NCI-H510A treated with DMSO at 0.1 percent for 48 hours (cell line): Measurements from ENCODE around the gene NPRL2.
A peak's percentile ranks its signal among the peaks of the same experiment; 100 is the strongest.

Experiments used
- DNase-seq: peaks from one replicate; lab custom pipeline; 2025; lab: John Stamatoyannopoulos, UW

The NPRL2 gene

GRCh38 chr3:50350213-50350526 lies 405 bp downstream of the NPRL2 start:
- DNase-seq, result no peak

DNA sequence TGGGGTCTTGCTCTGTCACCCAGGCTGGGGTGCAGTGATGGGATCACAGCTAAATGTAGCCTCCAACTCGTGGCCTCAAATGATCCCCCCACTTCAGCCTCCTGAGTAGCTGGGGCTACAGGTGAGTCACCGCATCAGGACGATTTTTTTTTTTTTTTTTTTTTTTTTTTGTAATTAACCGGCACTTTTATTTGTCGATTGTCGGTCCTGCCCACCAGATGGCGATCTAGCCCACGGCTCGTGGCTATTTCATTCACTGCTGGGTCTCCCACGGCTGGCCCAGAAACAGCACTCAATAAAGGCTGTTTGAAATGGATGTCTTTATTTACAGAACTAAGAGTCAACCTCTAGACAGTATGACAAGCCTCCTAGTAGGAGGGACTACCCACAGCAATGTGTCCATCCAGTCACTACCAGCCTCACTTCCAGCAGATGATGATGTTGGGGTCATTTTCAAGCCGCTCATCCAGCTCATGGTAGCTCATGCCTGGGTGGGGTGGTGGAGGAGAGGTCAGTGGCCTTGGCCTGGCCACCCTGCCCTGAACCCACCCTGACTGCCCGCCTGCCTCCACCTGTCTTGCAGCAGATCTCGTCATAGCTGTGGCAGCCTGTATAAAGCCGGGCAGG lies 3.3 kb downstream of the NPRL2 start:
- DNase-seq, result peak; percentile 58

- peak; percentile 20 for DNase-seq
Measured at GRCh38 chr3:50345586-50346234, 4.9 kb downstream of the NPRL2 start, which contains the start of gene ZMYND10. ZMYND10 (minus strand) TSS chr3:50345732; CDS start chr3:50345579, 153 bp downstream.

DNA sequence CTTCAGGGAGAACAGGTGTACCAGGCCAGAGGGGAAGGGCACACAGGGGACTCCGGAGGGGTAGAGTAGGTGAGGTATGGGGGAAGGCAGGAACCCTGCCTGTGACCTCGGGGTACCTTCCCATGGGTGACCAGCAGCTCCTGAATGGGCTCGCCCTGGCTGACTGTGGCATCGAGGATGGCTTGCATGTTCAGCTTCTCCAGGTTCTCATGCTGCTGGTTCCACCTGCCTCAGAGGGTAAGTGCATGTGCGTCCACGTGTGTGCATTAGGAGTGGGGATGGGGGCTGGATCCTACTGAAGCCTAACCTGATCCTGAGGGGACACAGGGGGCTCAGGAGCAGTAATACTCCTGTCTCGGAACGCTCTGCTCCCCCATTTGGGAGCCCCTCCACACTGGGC lies 5.6 kb downstream of the NPRL2 start:
- no peak for DNase-seq

DNA sequence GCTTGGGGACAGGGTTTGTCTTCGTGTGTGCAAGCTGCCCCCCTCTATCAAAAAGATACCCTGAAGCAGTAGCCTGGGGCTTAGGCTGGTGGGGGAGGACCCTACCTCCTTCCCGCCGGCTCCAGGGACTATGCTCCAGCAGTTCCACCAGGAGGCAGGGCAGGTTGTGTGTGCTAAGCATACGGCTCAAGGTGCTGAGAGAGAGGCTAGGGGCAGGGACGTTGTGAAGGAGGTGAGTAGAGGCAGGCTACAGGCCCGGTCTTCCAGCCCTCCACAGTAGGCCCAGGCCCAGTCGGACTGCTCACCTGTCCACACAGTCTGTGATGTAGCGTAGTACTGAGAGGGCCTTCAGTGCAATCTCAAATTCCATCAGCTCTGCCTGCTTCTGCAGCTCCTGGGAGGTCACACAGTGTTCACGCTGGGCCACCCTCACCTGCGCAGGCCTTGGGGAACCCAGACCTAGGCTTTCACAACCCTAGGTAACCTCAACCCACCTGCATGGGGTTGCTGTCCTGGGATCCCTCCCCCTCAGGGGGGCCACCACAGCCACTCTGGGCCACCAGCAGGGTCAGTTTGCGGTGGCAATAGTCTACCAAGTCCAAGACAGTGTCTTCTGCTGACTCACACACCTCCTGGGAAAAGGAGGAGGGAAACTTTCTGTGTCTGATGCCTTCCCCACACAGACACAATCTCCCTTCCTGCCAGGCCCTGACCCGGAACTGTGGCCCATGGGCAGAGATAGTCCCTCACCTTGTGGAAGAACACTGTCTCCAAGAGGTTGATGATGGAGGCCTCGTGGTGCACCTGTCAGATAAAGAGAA lies 7.6 kb downstream of the NPRL2 start:
- no peak for DNase-seq

GRCh38 chr3:50341996-50342650 lies 8.5 kb downstream of the NPRL2 start:
- no peak for DNase-seq

GRCh38 chr3:50341537-50341936 lies 9.0 kb downstream of the NPRL2 start:
- no peak for DNase-seq

DNA sequence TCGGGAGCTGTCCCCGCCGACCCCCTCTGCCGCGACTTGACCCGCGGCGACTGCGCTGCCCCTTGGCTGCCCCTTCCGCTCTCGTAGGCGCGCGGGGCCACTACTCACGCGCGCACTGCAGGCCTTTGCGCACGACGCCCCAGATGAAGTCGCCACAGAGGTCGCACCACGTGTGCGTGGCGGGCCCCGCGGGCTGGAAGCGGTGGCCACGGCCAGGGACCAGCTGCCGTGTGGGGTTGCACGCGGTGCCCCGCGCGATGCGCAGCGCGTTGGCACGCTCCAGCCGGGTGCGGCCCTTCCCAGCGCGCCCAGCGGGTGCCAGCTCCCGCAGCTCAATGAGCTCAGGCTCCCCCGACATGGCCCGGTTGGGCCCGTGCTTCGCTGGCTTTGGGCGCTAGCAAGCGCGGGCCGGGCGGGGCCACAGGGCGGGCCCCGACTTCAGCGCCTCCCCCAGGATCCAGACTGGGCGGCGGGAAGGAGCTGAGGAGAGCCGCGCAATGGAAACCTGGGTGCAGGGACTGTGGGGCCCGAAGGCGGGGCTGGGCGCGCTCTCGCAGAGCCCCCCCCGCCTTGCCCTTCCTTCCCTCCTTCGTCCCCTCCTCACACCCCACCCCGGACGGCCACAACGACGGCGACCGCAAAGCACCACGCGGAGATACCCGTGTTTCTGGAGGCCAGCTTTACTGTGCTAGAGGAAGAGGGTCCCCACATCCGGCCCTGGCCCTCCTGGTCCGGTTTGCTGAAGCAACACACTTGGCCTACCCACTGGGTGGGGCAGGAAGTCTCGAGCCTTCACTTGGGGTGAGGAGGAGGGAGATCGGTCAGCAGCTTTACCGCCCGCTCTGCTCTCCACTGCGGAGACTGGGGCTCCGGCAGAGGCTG lies 9.9 kb downstream of the NPRL2 start, which contains the start of gene RASSF1:
Gene RASSF1 (minus strand): TSS at position 389 of the 882 bp plus-strand sequence. CDS start 31 bp downstream, at position 358.
- DNase-seq, result no peak

DNA sequence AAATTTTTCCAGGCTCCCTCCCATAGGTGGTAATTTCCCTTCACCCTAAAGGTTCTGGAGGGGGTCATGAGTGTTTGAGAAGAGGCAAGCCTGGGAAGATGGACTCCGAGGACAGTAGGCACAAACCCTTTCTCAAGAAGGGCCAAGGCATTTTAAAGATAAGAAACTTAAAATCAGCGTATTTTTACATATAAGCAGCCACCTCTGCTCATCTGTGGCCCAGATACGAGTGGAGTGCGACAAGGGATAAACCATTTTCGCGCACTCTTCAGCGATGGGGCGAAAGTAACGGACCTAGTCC lies 10.5 kb downstream of the NPRL2 start:
- DNase-seq, result no peak

DNA sequence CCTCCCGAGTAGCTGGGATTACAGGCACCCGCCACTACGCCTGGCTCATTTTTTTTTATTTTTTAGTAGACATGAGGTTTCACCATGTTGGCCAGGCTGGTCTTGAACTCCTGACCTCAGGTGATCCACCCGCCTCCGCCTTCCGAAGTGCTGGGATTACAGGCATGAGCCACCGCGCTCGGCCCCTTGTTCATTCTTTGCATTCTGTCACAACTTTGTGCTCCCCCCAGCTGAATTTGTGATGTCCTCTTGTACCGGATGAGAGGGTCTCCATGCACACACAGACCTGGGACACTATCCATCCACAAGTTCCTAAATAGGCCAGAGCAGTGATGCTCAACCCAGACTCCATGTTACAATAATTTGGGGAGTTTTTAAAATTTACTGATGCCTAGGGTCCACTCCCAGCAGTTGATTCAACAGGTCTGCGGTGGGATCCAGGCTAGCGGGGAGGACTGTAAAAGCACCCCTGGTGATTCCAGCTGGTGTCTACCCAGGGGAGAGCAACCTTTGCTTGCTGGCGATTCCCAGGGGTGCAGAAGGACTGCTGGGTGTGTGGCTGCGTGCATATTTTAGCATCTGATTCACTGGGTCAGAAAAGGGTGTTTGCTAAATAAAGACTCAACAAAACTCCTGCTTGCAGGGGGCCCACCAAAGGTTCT lies 11.0 kb downstream of the NPRL2 start:
- no peak for DNase-seq

DNA sequence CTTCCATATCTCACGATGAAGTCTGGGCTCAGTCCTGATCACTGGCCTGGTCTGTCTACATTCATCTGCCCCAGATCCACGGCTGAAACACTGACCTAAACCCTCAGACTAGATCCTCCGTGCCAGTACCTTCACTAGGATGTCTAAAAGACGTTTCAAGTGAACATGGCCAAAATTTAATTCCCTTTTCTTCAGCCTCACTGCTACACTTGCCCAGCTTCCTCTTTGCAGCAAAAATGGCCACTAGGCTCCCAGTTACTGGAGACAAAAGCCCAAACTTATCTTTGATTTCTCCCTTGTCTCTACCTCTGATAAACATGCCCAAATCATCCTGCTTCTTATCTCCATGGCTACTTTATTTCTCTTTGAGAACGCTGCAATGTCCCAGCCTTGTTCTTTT lies 11.6 kb downstream of the NPRL2 start:
- no peak for DNase-seq

DNA sequence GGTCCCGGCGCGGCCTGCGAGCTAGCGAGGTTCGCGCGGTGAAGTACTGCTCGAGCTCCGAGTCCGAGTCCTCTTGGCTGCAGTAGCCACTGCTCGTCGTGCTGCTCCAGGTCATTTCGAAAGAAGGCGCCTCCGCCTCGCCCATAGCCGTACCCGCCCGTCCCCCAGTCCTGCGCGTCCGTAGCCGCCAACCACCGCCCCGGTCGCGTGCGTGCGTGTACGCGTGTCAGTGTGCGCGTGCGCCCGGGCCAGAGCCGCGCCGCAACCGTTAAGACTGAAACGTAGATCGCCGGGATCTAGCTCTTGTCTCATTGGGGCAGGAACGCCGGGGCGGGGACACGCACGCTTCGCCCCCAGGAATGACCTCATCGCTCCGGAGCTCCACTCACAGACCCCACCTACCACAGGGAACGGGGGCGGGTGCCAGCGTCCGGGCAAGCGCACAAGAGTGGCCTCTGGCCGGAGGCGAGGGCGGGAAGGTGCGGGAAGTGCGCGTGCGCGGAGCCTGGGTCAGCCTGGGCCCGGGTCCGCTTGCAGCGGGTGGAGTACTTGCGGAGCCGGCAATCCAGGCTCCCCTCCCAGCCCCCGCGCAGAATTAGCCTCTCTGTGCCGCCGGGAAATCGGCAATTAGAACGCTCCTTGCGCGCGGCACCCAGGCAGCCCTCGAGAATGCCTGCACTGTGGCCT lies 13.3 kb downstream of the NPRL2 start:
- DNase-seq, result peak; percentile 84

GRCh38 chr3:50336452-50337174 lies 14.0 kb downstream of the NPRL2 start:
- DNase-seq, result no peak

- no peak for DNase-seq
Measured at GRCh38 chr3:50334339-50335075, 16.1 kb downstream of the NPRL2 start.

DNA sequence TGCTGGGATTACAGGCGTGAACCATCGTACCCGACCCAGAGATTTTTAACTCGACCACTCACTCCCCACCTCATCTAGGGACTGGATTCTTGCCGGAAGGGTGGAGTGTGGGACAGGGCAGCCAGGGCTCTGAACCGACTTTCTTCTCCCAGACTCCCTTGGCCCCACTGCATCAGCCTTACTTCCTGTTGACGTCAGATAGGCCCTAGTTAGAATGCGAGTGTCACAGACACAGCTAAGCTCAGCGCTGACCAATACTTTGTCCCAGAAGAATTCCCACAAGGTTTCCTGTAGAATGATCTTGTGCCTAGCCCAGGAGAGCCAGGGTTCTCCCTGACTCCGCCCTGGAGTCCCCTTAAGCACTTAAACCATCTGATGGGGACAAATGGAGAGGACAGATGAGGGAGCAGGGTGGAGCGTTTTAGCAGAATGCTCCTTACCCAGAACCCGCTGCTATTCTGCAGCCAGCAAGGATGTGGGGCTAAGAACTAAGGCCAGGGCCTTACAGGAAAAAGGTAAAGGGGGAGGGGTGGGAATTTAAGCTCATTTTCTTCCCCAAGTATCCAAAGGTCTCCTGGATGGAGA lies 16.7 kb downstream of the NPRL2 start:
- DNase-seq, result no peak

GRCh38 chr3:50331364-50331907 lies 19.1 kb downstream of the NPRL2 start:
- DNase-seq, result no peak

GRCh38 chr3:50330330-50330729 lies 20.2 kb downstream of the NPRL2 start:
- DNase-seq, result no peak

DNA sequence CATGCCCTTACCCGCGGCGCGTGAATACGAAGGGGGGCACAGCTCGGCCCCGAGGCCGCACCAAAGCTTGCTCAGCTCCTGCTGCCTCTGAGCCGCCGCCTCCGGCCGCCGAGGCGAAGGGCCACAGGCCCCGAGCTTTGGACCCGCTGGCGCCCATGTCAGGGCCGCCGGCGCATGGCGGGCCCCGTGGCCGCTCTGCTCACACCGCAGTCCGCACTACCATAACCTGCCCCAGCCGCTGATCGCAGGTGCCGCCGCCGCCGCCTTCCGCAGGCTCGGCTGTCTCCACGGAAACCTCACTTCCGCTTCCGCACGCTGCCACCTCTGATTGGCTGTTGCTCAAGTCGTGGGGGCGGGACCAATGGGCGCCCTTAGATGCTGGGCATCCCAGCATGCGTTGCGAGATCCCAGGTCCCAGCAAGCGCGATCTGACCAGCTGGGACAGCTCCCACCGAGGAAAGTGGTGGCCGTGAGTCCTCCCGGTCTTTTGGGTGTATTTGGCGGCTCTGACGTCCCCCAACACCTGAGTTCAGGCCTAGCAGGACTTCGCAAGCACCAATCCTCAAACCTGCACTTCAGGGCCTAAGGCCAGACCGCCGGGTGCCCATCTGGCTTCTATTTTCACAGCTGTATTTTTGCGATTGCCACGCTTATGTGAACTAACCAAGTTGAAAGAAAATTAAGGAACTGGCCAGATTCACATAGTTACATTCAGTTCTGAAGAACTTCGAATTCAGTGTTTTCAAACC lies 22.5 kb downstream of the NPRL2 start, which contains the start of gene TUSC2:
Gene TUSC2 (minus strand): TSS at position 281 of the 749 bp plus-strand sequence. CDS start 124 bp downstream, at position 157.
- DNase-seq, result peak; percentile 82
